ENCODE data around the gene PAM.
"Not testable (repeated sequence)": the region's sequence is repeated elsewhere in the genome, so short reads cannot be mapped to it uniquely, and the experiment has no call there.

The PAM gene

GRCh38 chr5:102905056-102905455 lies 150.0 kb downstream of the PAM start:
- no peak for DNase-seq

GRCh38 chr5:102907099-102907498 lies 152.0 kb downstream of the PAM start:
- DNase-seq: not testable (repeated sequence)

GRCh38 chr5:102910240-102911226 lies 155.4 kb downstream of the PAM start:
- DNase-seq: no peak

- DNase-seq: no peak
These were observed 156.9 kb downstream of the PAM start for GRCh38 chr5:102911973-102912372.

- no peak for DNase-seq
These were observed 161.0 kb downstream of the PAM start for GRCh38 chr5:102916109-102916508.

- no peak for DNase-seq
These were observed 164.0 kb downstream of the PAM start for GRCh38 chr5:102918986-102919610.

- no peak for DNase-seq
These were observed 165.7 kb downstream of the PAM start for GRCh38 chr5:102920762-102921161.

- DNase-seq: no peak
These were observed 166.4 kb downstream of the PAM start for GRCh38 chr5:102921341-102922044.

- no peak for DNase-seq
These were observed 167.1 kb downstream of the PAM start for GRCh38 chr5:102922111-102922720.

- DNase-seq: no peak
These were observed 167.8 kb downstream of the PAM start for GRCh38 chr5:102922799-102923477.

GRCh38 chr5:102924963-102925362 lies 169.9 kb downstream of the PAM start:
- no peak for DNase-seq

GRCh38 chr5:102927007-102927406 lies 171.9 kb downstream of the PAM start:
- no peak for DNase-seq

- no peak for DNase-seq
These were observed 175.1 kb downstream of the PAM start for GRCh38 chr5:102930244-102930643.

GRCh38 chr5:102931085-102931725 lies 176.1 kb downstream of the PAM start:
- DNase-seq: no peak

GRCh38 chr5:102932781-102933180 lies 177.7 kb downstream of the PAM start:
- DNase-seq: no peak

GRCh38 chr5:102933316-102933715 lies 178.2 kb downstream of the PAM start:
- no peak for DNase-seq

- no peak for DNase-seq
These were observed 178.8 kb downstream of the PAM start for GRCh38 chr5:102933721-102934459.

- DNase-seq: no peak
These were observed 182.8 kb downstream of the PAM start for GRCh38 chr5:102937894-102938293.

GRCh38 chr5:102941111-102941510 lies 186.0 kb downstream of the PAM start:
- no peak for DNase-seq

GRCh38 chr5:102946414-102946813 lies 191.3 kb downstream of the PAM start:
- no peak for DNase-seq

GRCh38 chr5:102946971-102947370 lies 191.9 kb downstream of the PAM start:
- DNase-seq: no peak

Measured in activated gamma-delta T cell treated with Interleukin-2 at 50 U/mL for 16 hours (primary cell).